ENCODE data around the gene CFAP97D1.

Gene CFAP97D1

GRCh38 chr17:43740541-43740940 lies 39.7 kb upstream of the CFAP97D1 start:
- TF ChIP-seq HDGF (IDR thresholded peaks at IDR 0.05; ENCODE audit: borderline replicate concordance) (no peak), ZNF384 (IDR thresholded peaks at IDR 0.05) (no peak), CTBP1 (IDR thresholded peaks at IDR 0.05; ENCODE audit: borderline replicate concordance) (no peak), ELF4 (IDR thresholded peaks at IDR 0.05) (no peak), TARDBP (IDR thresholded peaks at IDR 0.05) (no peak), NFRKB (IDR thresholded peaks at IDR 0.05) (no peak), FOXA1 (IDR thresholded peaks at IDR 0.05) (no peak), L3MBTL2 (conservative IDR thresholded peaks at IDR 0.05) (no peak), FOXK2 (IDR thresholded peaks at IDR 0.05) (no peak), PKNOX1 (IDR thresholded peaks at IDR 0.05) (no peak), BHLHE40 (IDR thresholded peaks at IDR 0.05; ENCODE audit: borderline replicate concordance) (no peak), ARNT (IDR thresholded peaks at IDR 0.05) (no peak), LEF1 (IDR thresholded peaks at IDR 0.05; ENCODE audit: borderline replicate concordance) (no peak), SP1 (IDR thresholded peaks at IDR 0.05) (no peak), FOXM1 (IDR thresholded peaks at IDR 0.05; ENCODE audit: borderline replicate concordance) (no peak), SUZ12 (IDR thresholded peaks at IDR 0.05) (no peak)
- CTCF ChIA-PET = interaction anchor here (0.6 to 1.2 kb wide), 2 partner anchors 20 to 26 kb away, joined by 5 to 6 read pairs; no protein-coding TSS in a partner anchor
- no peak for DNase-seq (ENCODE audit: extremely low spot score)
- POLR2A ChIA-PET = no interaction called here

GRCh38 chr17:43741636-43742035 lies 38.6 kb upstream of the CFAP97D1 start:
- DNase-seq (ENCODE audit: extremely low spot score) = no peak
- CTCF ChIA-PET = interaction anchor here (0.8 to 1.1 kb wide), 2 partner anchors 28 to 68 kb away, joined by 3 to 4 read pairs; no protein-coding TSS in a partner anchor
- TF ChIP-seq FOXA1 (IDR thresholded peaks at IDR 0.05) (no peak), L3MBTL2 (conservative IDR thresholded peaks at IDR 0.05) (no peak), NFRKB (IDR thresholded peaks at IDR 0.05) (no peak), FOXK2 (IDR thresholded peaks at IDR 0.05) (no peak), ELF4 (IDR thresholded peaks at IDR 0.05) (no peak), ZNF384 (IDR thresholded peaks at IDR 0.05) (no peak), TARDBP (IDR thresholded peaks at IDR 0.05) (no peak), PKNOX1 (IDR thresholded peaks at IDR 0.05) (no peak), ARNT (IDR thresholded peaks at IDR 0.05) (no peak), CTBP1 (IDR thresholded peaks at IDR 0.05; ENCODE audit: borderline replicate concordance) (no peak), FOXM1 (IDR thresholded peaks at IDR 0.05; ENCODE audit: borderline replicate concordance) (no peak), HDGF (IDR thresholded peaks at IDR 0.05; ENCODE audit: borderline replicate concordance) (no peak), BHLHE40 (IDR thresholded peaks at IDR 0.05; ENCODE audit: borderline replicate concordance) (no peak), SUZ12 (IDR thresholded peaks at IDR 0.05) (no peak), SP1 (IDR thresholded peaks at IDR 0.05) (no peak), LEF1 (IDR thresholded peaks at IDR 0.05; ENCODE audit: borderline replicate concordance) (no peak)
- POLR2A ChIA-PET = no interaction called here

GRCh38 chr17:43745541-43745940 lies 34.7 kb upstream of the CFAP97D1 start:
- POLR2A ChIA-PET = interaction anchor here (0.9 to 1.3 kb wide), 2 partner anchors 33 to 48 kb away, joined by 3 read pairs; partner anchors contain the start of gene DUSP3
- no peak for DNase-seq (ENCODE audit: extremely low spot score)
- TF ChIP-seq HDGF (IDR thresholded peaks at IDR 0.05; ENCODE audit: borderline replicate concordance) (no peak), NFRKB (IDR thresholded peaks at IDR 0.05) (no peak), LEF1 (IDR thresholded peaks at IDR 0.05; ENCODE audit: borderline replicate concordance) (no peak), SUZ12 (IDR thresholded peaks at IDR 0.05) (no peak), TARDBP (IDR thresholded peaks at IDR 0.05) (no peak), SP1 (IDR thresholded peaks at IDR 0.05) (no peak), ZNF384 (IDR thresholded peaks at IDR 0.05) (no peak), L3MBTL2 (conservative IDR thresholded peaks at IDR 0.05) (no peak), PKNOX1 (IDR thresholded peaks at IDR 0.05) (no peak), ARNT (IDR thresholded peaks at IDR 0.05) (no peak), FOXA1 (IDR thresholded peaks at IDR 0.05) (no peak), FOXM1 (IDR thresholded peaks at IDR 0.05; ENCODE audit: borderline replicate concordance) (no peak), CTBP1 (IDR thresholded peaks at IDR 0.05; ENCODE audit: borderline replicate concordance) (no peak)
- CTCF ChIA-PET = interaction anchor here (0.6 to 1.4 kb wide), 2 partner anchors 14 to 124 kb away, joined by 3 to 5 read pairs; no protein-coding TSS in a partner anchor

- POLR2A ChIA-PET = no interaction called here
- no peak for TF ChIP-seq ZNF384 (IDR thresholded peaks at IDR 0.05)
- CTCF ChIA-PET = no interaction called here
- DNase-seq (ENCODE audit: extremely low spot score) = no peak
Observed at GRCh38 chr17:43750153-43750552, 30.1 kb upstream of the CFAP97D1 start.

- no peak for DNase-seq (ENCODE audit: extremely low spot score)
- POLR2A ChIA-PET = no interaction called here
- TF ChIP-seq TARDBP (IDR thresholded peaks at IDR 0.05) (no peak), PKNOX1 (IDR thresholded peaks at IDR 0.05) (no peak), ELF4 (IDR thresholded peaks at IDR 0.05) (no peak), CTBP1 (IDR thresholded peaks at IDR 0.05; ENCODE audit: borderline replicate concordance) (no peak), SP1 (IDR thresholded peaks at IDR 0.05) (no peak), FOXA1 (IDR thresholded peaks at IDR 0.05) (no peak), ZNF384 (IDR thresholded peaks at IDR 0.05) (no peak), SUZ12 (IDR thresholded peaks at IDR 0.05) (no peak), FOXK2 (IDR thresholded peaks at IDR 0.05) (no peak), FOXM1 (IDR thresholded peaks at IDR 0.05; ENCODE audit: borderline replicate concordance) (no peak), NFRKB (IDR thresholded peaks at IDR 0.05) (no peak), ARNT (IDR thresholded peaks at IDR 0.05) (no peak), L3MBTL2 (conservative IDR thresholded peaks at IDR 0.05) (no peak), LEF1 (IDR thresholded peaks at IDR 0.05; ENCODE audit: borderline replicate concordance) (no peak), HDGF (IDR thresholded peaks at IDR 0.05; ENCODE audit: borderline replicate concordance) (no peak), BHLHE40 (IDR thresholded peaks at IDR 0.05; ENCODE audit: borderline replicate concordance) (no peak)
- CTCF ChIA-PET = interaction anchor here (0.7 kb wide), 1 partner anchor 58 kb away, joined by 3 read pairs; no protein-coding TSS in a partner anchor
Observed at GRCh38 chr17:43753493-43754129, 26.6 kb upstream of the CFAP97D1 start.

Measured in HEK293T (cell line).